Measurements from ENCODE around the gene CALB2.

Gene CALB2

DNA sequence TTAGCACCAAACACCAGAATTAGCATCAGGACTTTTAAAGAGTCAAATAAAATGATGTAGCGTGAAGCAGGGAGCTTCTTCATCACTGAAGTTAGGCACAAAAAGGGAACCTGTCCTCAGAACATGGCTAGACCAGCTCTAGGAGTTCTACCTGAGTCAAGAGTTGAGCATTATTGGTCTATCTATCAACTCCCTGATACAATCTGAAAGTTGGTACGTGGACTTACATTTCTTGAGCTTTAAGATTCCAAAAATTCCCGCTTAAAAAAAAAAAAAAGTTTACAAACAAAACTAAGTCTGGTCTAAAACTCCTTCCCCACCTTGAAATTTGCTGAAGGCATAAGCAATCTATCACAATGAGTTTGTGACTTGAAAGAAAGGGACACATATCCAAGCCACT, 71.1 kb downstream of the CALB2 start:
- DNase-seq = no peak

DNA sequence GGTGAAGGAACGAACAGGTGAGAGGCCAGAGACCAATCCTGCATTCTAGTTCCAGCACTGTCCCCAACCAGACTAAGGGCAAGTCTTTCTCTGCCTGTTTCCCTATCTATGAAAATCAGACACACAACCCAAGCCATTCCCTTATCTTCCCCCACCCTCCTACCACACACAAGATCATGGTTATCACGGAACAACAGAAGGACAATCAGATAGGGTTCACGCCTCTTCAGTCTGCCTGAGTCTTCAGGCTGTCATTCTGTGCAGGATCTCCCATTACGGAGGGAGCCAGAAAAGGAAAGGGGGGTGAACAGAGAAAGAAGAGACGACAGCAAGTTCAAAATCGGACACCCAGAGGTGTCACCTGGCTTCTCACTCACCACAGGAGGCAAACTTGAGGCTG, 72.2 kb downstream of the CALB2 start:
- DNase-seq = no peak

DNA sequence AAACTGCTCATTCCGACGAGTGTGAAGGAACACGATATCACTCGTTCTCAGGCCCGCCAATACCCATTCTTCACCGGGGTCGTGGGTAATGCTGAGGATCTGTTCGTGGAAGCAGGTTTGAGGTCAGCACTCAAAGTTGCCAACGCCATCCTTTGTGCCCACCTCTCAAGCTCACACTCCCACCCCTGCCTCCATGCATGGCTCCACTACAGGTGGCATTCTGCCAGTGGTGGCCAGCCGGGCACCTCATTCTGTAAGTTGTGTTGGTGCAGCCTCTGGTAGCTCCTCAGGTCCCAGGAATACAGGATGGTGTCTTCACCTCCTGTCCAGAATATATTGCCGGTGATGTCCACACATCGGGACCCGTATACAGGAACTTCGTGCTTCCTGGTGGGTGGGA, 72.7 kb downstream of the CALB2 start:
- DNase-seq = no peak

DNA sequence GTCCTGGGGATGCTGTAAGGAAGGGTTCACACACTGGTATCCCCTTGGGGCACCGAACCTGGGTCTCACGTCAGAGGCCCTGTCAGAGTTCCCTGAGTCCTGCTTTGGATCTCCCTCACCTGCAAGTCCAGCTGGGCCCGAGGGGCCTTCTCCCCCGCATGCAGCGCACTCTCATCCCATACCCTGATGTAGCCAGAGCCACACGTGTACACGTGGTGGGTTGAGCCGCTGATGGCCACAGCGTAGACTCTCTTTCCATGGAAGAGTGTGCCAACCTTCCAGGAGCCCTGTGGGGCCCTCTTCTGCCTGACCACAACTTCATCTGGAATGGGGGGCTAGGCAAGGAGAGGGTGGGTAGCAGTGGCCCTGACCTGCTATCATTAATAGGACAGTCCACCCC, 73.5 kb downstream of the CALB2 start:
- no peak for DNase-seq

DNA sequence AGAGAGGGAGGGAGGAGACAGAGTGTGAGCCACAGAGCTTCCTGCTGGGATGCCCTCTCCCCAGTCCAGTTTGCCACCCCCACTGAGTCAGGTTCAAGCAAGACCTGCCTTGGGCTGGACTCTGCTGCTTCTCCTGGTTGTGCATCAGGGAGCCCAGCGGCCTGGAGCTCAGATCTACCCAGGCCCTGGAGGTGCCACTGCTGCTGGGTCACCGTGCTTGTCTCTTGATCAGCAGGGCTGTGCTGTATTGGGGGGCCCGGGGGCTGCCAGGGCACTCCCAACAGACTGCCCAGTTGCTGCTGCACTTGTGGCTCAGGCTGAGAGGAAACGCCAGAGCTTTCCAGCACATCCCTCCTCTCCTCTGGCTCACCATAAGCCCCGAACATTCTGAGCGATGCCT, 74.4 kb downstream of the CALB2 start:
- DNase-seq = no peak

DNA sequence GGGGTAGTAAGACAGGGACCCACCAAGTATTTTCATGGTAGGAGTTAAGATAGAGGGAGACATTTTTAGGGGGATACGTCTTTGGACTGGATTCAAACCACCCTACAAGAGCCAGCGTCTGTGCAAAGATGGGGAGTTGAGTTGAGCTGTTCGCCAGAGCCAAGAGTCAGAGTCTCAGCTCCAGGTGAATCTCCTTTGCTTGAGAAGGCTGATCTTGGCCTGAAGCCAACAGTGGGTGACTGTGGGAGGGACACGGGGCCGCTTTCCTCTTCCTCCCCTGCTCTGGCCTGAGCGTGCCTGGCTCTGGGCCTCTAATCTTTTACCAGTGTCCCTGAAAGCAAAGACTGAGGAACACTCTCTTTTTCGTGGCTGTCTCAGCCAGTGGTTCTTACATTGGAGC, 78.0 kb downstream of the CALB2 start:
- no peak for DNase-seq

DNA sequence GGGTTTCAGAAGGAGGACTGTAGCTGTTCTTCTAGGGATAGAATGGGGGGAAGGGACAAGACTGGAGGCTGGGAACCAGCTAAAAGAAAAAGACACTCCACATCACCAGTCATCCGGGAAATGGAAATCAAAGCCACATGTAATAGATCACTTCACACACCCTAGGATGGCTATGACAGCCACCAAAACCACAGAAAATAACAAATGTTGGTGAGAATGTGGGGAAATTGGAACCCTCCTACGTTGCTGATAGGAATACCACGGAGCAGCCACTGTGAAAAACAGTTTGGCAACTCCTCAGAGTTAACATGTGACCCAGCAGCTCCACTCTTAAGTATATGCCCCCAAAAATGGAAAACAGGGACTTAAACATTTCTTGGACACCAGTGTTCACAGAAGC, 81.0 kb downstream of the CALB2 start:
- no peak for DNase-seq

Measured in NCI-H2171 treated with DMSO at 0.1 percent for 48 hours (cell line).